Fibroblast of skin of right biceps (primary cell): Measurements from ENCODE around the gene ACSS3.

Source experiments
- DNase-seq: peaks from one replicate; pipeline ENCODE4 v3.0.0-alpha.2; 2013

The ACSS3 gene

DNA sequence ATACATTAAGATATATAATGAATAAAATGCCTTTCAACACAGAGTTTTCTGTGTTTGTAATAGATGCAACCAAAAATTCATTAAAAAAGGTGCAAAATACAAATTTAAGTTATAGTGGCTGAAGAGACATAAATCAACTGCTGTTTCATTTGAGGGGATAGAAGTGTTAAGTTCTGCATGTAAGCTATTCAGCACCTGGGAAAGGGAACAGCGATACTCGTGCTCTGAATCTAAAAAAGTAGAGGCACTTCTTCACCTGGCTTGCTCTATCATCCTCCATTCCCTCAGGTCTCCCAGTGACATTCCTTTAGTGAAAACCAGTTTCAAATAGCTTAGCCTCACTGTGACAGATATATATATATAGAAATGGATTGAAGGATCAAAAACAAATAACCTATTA, 222.6 kb downstream of the ACSS3 start:
- DNase-seq: no peak

DNA sequence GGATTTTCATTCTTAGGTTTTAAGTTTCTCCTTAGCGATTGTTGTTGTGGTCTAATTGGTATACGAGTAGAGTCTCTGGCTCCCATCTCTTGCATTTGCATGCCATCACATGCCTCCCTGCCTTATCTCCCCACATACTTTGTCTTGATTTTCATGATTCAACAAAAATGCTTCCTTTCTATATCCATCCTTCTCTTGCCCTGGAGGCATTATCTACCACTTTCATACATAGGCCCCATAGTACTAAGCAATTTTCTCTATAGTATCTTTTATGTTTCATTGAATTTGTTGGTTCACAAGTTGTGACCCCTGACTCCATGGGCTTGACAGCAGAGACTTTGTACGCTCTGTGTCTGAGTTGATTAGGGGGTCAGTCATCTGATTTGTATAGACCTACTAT, 226.1 kb downstream of the ACSS3 start:
- no peak for DNase-seq
